ENCODE results near the gene APOL4.

- no peak for TF ChIP-seq CTCF (IDR thresholded peaks at IDR 0.05; ENCODE audit: borderline replicate concordance, extremely low read depth, low read length, poor library complexity, severe bottlenecking)
- no peak for TF ChIP-seq EZH2 (IDR thresholded peaks at IDR 0.05; ENCODE audit: borderline replicate concordance, low read depth, low read length, severe bottlenecking)
These were observed 14.4 kb upstream of the APOL4 start for GRCh38 chr22:36215981-36216380.

Measured in DND-41 (cell line).